Nucleus accumbens (tissue), 56 donors: Measurements from ENCODE around the gene ZDHHC19.
"Not testable (repeated sequence)": the region's sequence is repeated elsewhere in the genome, so short reads cannot be mapped to it uniquely, and the experiment has no call there.

Source experiments
- DNase-seq, 56 donors: peaks; one replicate each; lab custom pipeline; 2025; lab: John Stamatoyannopoulos, UW

ZDHHC19 gene

GRCh38 chr3:196210673-196211556, at the start of gene ZDHHC19:
Gene ZDHHC19, minus strand, starts transcription at chr3:196211400. Its CDS starts 85 bp downstream, at chr3:196211315.
- no peak for DNase-seq

GRCh38 chr3:196260784-196261183, 49.6 kb upstream of the ZDHHC19 start:
- DNase-seq: no peak

- no peak for DNase-seq
Observed at GRCh38 chr3:196255776-196256175, 44.6 kb upstream of the ZDHHC19 start.

- DNase-seq: no peak
Observed at GRCh38 chr3:196254376-196255283, 43.4 kb upstream of the ZDHHC19 start.

GRCh38 chr3:196251918-196252317, 40.7 kb upstream of the ZDHHC19 start:
- DNase-seq: no peak

GRCh38 chr3:196246612-196247308, 35.6 kb upstream of the ZDHHC19 start:
- DNase-seq: no peak

- not testable (repeated sequence) for DNase-seq
Observed at GRCh38 chr3:196244166-196244565, 33.0 kb upstream of the ZDHHC19 start.

- DNase-seq: no peak
Observed at GRCh38 chr3:196241704-196242103, 30.5 kb upstream of the ZDHHC19 start.

GRCh38 chr3:196240424-196240823, 29.2 kb upstream of the ZDHHC19 start:
- DNase-seq: no peak

- no peak for DNase-seq
Observed at GRCh38 chr3:196238612-196239560, 27.7 kb upstream of the ZDHHC19 start.

GRCh38 chr3:196237203-196237602, 26.0 kb upstream of the ZDHHC19 start:
- DNase-seq: no peak

- DNase-seq: no peak
Observed at GRCh38 chr3:196236223-196236622, 25.0 kb upstream of the ZDHHC19 start.

GRCh38 chr3:196235452-196236122, 24.4 kb upstream of the ZDHHC19 start:
- DNase-seq: no peak

GRCh38 chr3:196232882-196233251, 21.7 kb upstream of the ZDHHC19 start:
- DNase-seq: no peak

- no peak for DNase-seq
Observed at GRCh38 chr3:196232154-196232881, 21.1 kb upstream of the ZDHHC19 start.

GRCh38 chr3:196227629-196228493, 16.7 kb upstream of the ZDHHC19 start:
- DNase-seq: no peak

GRCh38 chr3:196227121-196227561, 15.9 kb upstream of the ZDHHC19 start:
- DNase-seq: no peak
